Prostate gland (tissue), 2 donors: ENCODE results near the gene CYS1. TPM values are rescaled to one million over a fixed set of nuclear protein-coding genes. Genes with fewer than 3 reads are reported as not detected.
"Not testable (repeated sequence)": the region's sequence is repeated elsewhere in the genome, so short reads cannot be mapped to it uniquely, and the experiment has no call there.

Experiments
- DNase-seq: peaks from one replicate; pipeline ENCODE4 v3.0.0-alpha.2; 2019; ENCODE audit warnings: low spot score
- H3K27ac ChIP-seq, 2 donors: fragments of 200-600 bp; sonication (generic); 2 replicates each; pipeline ENCODE4 v1.5.1; 2017 to 2019
- H3K27me3 ChIP-seq: fragments of 200-600 bp; sonication (generic); replicated peaks from 2 replicates; pipeline ENCODE4 v1.5.1; 2019; ENCODE audit not compliant: insufficient read depth
- H3K36me3 ChIP-seq, 2 donors: fragments of 200-600 bp; sonication (generic); 1 replicate in 1 of 2; 2 replicates in 1 of 2; pipeline versions ENCODE4 v1.5.1 to v1.8.1; 2017 to 2019
- H3K4me1 ChIP-seq: fragments of 200-600 bp; sonication (generic); replicated peaks from 2 replicates; pipeline ENCODE4 v1.5.1; 2019
- H3K4me3 ChIP-seq, 2 donors: fragments of 200-600 bp; sonication (generic); 2 replicates each; pipeline ENCODE4 v1.5.1; 2017 to 2019
- H3K9me3 ChIP-seq: fragments of 200-600 bp; sonication (generic); 2 replicates; pipeline ENCODE4 v1.5.1; 2017
- CTCF ChIP-seq, 4 experiments: fragments of 200-600 bp in 2 of 4; fragments of 450-650 bp in 2 of 4; sonication (generic) in 2 of 4; IDR thresholded peaks; 1 replicate in 3 of 4; 2 replicates in 1 of 4; pipeline ENCODE4 v1.5.1; 2016 to 2019; ENCODE audit warnings: antibody characterized with exemption in 4 of 4, mild to moderate bottlenecking in 2 of 4, moderate library complexity in 2 of 4
- POLR2A ChIP-seq: fragments of 450-650 bp; IDR thresholded peaks from one replicate; pipeline ENCODE4 v1.6.1; 2016; ENCODE audit warnings: antibody characterized with exemption, mild to moderate bottlenecking
- POLR2AphosphoS5 ChIP-seq: sonication (generic); formaldehyde crosslinking; IDR thresholded peaks from one replicate; pipeline ENCODE4 v1.6.1; 2017; ENCODE audit warnings: antibody characterized with exemption
- WGBS: methylation state at CpG from one replicate; pipeline ENCODE4 v1.1.5; 2018; 5-methylcytosine and 5-hydroxymethylcytosine counted together
- intact Hi-C: fragments of 100-400 bp; cut with DNase I; formaldehyde crosslinking; loops from one replicate; pipeline ENCODE4 v1.14.2; 2022
- total RNA-seq, 2 donors: library from RNA; depleted of rRNA; stranded (reverse); fragments of >200 nt; gene quantifications; one replicate each; pipeline ENCODE4 v1.1.0, GENCODE V29; 2016

Gene CYS1
- total RNA-seq, 2 donors from 2014 or later = 1.5 to 5.2 TPM

- no peak overlapping the region for H3K27ac ChIP-seq
- no peak overlapping the region for H3K4me3 ChIP-seq
- no peaks in the 10 kb centered on the region for H3K9me3 ChIP-seq
- no peak for TF ChIP-seq POLR2AphosphoS5
- no peak for TF ChIP-seq POLR2A
- no peak for TF ChIP-seq CTCF (IDR thresholded peaks at IDR 0.05)
- intact Hi-C loops = no loop called here
- H3K4me1 ChIP-seq = no peaks in the 10 kb centered on the region
- no peak for DNase-seq
- no peaks in the 10 kb centered on the region for H3K27me3 ChIP-seq
- no peaks in the 10 kb centered on the region for H3K36me3 ChIP-seq
These were observed 29.1 kb upstream of the CYS1 start for GRCh38 chr2:10109311-10109710.

DNA sequence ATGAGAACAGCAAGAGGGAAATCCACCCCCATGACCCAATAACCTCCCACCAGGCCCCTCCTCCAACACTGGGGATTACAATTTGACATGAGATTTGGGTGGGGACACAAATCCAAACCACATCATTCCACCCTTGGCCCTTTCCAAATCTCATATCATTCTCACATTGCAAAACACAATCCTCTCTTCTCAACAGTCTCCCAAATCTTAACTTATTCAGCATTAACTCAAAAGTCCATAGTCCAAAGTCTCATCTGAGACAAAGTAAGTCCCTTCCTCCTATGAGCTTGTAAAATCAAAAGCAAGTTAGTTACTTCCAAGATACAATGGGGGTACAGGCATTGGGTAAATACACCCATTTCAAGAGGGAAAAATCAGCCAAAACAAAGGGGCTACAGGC lies 24.7 kb upstream of the CYS1 start:
- H3K27ac ChIP-seq, H3K9me3 ChIP-seq, DNase-seq, H3K36me3 ChIP-seq, intact Hi-C loops, H3K27me3 ChIP-seq, H3K4me1 ChIP-seq, H3K4me3 ChIP-seq: not testable (repeated sequence)

- Histone ChIP-seq H3K27me3 (no peaks in the 10 kb centered on the region), H3K36me3 (no peaks in the 10 kb centered on the region), H3K27ac (no peak overlapping the region), H3K9me3 (no peaks in the 10 kb centered on the region), H3K4me1 (no peaks in the 10 kb centered on the region), H3K4me3 (no peak overlapping the region)
- DNase-seq = no peak
- TF ChIP-seq POLR2AphosphoS5 = no peak
- intact Hi-C loops = no loop called here
- 80% methylated on average over 6 of the region's 6 CpGs for WGBS
These were observed 23.0 kb upstream of the CYS1 start for GRCh38 chr2:10103179-10103578.

DNA sequence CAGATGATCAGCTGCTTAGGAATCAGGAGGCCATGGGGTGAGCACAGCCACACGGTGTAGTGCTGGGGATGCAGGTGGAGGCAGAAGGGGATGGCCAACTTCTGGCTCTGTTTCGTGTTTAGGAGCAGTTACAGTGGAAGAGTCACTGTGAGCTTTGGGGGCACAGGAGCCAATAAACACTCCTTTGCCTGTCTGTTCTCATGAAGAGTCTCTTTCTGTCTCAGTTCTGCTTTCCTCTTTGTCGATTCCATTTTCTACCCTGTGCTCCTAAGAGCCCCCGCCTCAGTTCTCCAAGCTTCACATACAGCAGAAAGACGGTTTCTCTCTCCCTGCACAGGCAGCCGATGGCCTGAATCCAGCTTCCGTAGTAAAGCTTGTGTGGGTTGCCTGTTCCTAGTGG lies 21.3 kb upstream of the CYS1 start:
- intact Hi-C loops = no loop called here
- no peaks in the 10 kb centered on the region for H3K36me3 ChIP-seq
- no peaks in the 10 kb centered on the region for H3K27me3 ChIP-seq
- WGBS = 70% methylated on average over 7 of the region's 7 CpGs
- H3K4me3 ChIP-seq = no peak overlapping the region
- no peaks in the 10 kb centered on the region for H3K4me1 ChIP-seq
- TF ChIP-seq POLR2AphosphoS5 (no peak), CTCF (IDR thresholded peaks at IDR 0.05) (no peak), POLR2A (no peak)
- H3K9me3 ChIP-seq = no peaks in the 10 kb centered on the region
- H3K27ac ChIP-seq = no peak overlapping the region
- DNase-seq = no peak

GRCh38 chr2:10097352-10098148 lies 17.3 kb upstream of the CYS1 start:
- WGBS = 34% methylated on average over 16 of the region's 16 CpGs
- Histone ChIP-seq H3K27me3 (no peaks in the 10 kb centered on the region), H3K4me3 (no peak overlapping the region), H3K27ac (no peak overlapping the region), H3K4me1 (no peaks in the 10 kb centered on the region), H3K9me3 (no peaks in the 10 kb centered on the region), H3K36me3 (no peaks in the 10 kb centered on the region)
- no peak for TF ChIP-seq POLR2A
- TF ChIP-seq POLR2AphosphoS5 = no peak
- peak; percentile 43 to 84 (median 64) for TF ChIP-seq CTCF (IDR thresholded peaks at IDR 0.05)
- intact Hi-C loops = no loop called here
- DNase-seq = peak; percentile 34

GRCh38 chr2:10096641-10097040 lies 16.4 kb upstream of the CYS1 start:
- 96% methylated on average over 10 of the region's 10 CpGs for WGBS
- Histone ChIP-seq H3K9me3 (no peaks in the 10 kb centered on the region), H3K4me1 (no peaks in the 10 kb centered on the region), H3K36me3 (no peaks in the 10 kb centered on the region), H3K27me3 (no peaks in the 10 kb centered on the region), H3K4me3 (no peak overlapping the region), H3K27ac (no peak overlapping the region)
- DNase-seq = no peak
- intact Hi-C loops = no loop called here
- TF ChIP-seq CTCF (IDR thresholded peaks at IDR 0.05) (no peak), POLR2AphosphoS5 (no peak), POLR2A (no peak)
